ENCODE data around the gene ZNF775. TPM values are rescaled to one million over a fixed set of nuclear protein-coding genes. Genes with fewer than 3 reads are reported as not detected.

ZNF775 gene
- 1.3 TPM for total RNA-seq

DNA sequence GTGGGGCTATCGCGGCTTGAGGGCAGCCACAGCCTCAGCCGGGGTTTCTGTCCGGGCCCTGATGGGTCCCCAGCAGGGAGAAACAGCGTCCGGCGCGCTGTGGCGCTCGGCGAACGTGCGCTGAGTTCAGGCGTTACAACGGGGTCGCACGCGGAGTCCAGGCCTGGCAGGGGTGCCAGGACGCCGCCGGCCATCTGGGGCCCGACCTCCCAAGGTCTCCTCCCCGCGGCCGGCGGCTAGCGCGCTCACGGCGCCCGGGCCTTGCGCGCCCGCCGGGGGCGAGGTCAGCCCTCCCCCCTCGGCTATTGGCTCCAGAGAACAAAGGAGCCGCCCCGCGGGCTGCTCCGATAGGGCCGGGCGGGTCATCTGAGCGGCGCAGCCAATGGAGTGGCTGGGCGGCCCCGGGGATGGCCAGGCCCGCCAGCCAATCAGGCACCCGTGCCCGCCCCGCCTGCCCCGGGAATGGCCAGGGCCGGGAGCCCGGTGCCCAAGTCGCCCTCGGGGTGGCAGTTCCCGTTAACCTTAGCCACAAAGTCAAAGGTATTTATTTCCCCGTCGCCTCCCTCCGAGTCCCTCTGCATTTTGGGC, at the start of gene ZNF775:
TSS of gene ZNF775 (plus strand) at position 478 of the 588 bp plus-strand sequence. CDS start 9,141 bp downstream, outside the sequence.
- ATAC-seq: peak; percentile 99

GRCh38 chr7:150329331-150330120, 49.6 kb upstream of the ZNF775 start:
- no peak for ATAC-seq

- ATAC-seq: no peak
These were observed 48.8 kb upstream of the ZNF775 start for GRCh38 chr7:150330211-150330885.

- ATAC-seq: peak; percentile 22
These were observed 46.1 kb upstream of the ZNF775 start for GRCh38 chr7:150332852-150333635.

DNA sequence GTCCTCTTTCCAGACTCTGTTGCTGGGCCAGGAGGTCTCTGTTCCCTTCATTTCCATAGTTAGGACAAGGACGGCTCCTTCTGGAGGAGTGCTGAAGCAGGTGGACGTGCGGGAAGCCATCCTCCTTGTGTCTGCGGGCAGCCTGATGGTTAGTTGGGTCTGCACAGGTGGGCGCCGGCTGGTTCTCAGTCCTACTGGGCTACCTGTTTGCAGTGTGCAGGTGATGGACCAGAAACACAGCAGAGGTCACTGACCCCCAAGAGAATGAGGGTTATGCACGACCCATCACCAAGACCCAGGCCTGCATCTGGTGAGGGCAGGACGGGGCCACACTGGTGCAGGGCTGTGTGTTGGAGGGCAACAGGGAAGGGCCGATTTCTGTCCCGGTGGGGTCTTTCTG, 45.5 kb upstream of the ZNF775 start:
- no peak for ATAC-seq

- no peak for ATAC-seq
These were observed 45.0 kb upstream of the ZNF775 start for GRCh38 chr7:150334108-150334507.

DNA sequence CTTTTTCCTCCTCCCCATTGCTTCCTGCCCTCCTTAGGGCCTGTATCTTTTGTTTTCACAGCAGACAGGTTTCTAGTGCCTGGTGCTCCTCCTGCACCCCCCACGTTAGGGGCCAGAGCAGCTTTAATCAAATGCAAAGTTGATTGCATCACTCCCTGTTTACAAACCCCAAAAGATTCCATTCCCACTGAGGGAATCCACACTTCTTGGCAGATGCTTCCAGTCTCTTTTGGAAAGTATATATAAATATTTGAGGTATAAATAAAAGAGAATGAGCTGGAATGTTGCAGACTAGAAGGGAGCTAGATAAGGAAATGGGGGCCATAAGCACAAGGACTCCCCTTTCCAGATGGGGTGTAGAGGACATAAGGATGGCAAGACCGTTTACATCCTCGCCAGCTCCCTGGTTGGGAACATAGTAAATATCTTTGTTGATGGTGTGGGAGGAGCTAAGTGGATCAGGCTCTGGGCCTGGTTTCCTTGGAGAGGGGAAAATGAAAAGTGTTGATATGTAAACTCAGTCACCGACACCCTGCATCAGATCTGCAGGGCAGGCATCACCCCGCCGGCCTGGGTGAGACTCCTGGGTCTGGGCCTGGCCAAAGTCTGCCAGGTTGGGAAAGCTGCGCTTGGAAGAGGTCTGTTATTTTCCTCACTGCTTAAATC, 43.9 kb upstream of the ZNF775 start:
- no peak for ATAC-seq

DNA sequence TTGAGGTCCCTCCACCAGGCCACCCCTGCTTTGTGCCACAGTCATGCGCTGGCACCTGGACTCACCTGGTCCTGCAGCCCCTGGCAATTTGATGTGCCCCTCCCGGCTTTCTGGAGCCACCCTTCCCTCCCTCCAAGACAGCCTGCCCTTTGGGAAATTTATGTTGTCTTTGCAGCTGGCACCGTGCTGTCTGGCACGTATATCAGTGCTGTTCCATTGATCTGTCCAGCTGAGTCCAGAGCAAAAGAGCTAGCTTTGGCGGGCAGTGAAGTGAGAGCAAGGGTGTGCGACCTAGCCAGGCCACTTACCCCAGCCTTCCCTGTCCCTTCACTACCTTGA, 43.4 kb upstream of the ZNF775 start:
- ATAC-seq: no peak

DNA sequence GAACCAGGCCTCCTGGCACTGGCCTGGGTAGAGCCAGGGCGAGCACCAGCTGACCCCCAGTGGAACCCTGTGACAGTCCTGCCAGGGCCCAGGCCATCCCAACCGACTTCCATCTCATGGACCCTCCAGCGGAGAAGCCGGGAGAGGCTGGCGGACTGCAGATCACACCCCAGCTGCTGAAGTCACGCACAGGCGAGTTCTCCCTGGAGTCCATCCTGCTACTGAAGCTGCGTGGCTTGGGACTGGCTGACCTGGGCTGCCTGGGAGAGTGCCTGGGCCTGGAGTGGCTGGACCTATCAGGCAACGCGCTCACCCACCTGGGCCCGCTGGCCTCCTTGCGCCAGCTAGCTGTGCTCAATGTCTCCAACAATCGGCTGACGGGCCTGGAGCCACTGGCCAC, 42.4 kb upstream of the ZNF775 start:
- no peak for ATAC-seq

- ATAC-seq: no peak
These were observed 42.0 kb upstream of the ZNF775 start for GRCh38 chr7:150337179-150337578.

GRCh38 chr7:150337659-150338081, 41.5 kb upstream of the ZNF775 start:
- ATAC-seq: no peak

DNA sequence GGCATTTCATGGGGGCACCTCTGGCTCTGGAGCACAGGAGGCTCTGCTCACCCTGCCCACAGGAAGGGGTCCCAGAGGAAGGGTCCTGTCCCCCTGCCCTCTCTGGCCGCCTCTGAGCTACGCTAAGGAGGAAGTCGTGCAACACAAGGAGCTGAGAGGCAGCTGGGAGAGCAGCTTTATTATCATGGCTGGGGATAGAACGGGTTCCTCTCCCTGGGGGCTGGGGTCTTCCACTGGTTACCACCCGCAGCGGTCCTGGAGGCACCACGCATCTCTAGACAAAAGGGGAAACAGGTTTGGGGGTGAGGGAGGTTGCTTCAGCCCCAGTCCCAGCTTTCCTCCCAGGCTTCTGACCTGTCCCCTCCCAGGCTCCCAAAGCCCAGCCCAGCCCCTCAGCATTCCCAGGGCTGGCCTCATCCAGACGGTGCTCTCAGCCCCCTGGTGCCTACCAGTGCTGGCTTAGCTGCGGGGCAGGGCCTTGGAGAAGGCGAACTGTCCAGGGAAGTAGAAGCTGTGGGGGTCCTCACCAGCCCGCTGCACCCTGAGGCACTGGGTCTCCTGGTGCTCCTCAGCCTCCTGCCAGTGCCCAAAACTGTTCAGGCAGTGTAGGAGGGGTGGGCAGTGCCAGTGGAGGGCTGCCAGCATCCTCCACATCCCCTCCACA, 40.8 kb upstream of the ZNF775 start:
- no peak for ATAC-seq

DNA sequence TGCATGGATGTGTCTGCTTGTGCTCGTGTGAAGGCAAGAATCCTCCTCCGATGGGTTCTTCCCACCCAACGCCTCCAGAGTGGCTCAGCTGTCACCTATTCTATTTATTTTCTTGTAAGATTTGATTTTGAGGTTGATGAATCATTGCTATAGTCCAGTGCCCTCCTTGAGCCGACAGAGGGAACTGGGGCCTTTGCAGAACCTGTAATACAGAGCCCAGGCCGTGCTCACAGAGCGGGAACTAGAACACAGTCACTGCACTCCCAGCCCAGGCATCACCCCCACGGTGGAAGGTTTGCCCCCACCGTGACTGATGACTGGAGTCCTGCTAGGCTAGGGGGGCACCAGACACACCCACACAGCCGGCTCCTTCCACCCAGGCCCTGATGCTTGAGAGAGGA, 39.7 kb upstream of the ZNF775 start:
- ATAC-seq: no peak

DNA sequence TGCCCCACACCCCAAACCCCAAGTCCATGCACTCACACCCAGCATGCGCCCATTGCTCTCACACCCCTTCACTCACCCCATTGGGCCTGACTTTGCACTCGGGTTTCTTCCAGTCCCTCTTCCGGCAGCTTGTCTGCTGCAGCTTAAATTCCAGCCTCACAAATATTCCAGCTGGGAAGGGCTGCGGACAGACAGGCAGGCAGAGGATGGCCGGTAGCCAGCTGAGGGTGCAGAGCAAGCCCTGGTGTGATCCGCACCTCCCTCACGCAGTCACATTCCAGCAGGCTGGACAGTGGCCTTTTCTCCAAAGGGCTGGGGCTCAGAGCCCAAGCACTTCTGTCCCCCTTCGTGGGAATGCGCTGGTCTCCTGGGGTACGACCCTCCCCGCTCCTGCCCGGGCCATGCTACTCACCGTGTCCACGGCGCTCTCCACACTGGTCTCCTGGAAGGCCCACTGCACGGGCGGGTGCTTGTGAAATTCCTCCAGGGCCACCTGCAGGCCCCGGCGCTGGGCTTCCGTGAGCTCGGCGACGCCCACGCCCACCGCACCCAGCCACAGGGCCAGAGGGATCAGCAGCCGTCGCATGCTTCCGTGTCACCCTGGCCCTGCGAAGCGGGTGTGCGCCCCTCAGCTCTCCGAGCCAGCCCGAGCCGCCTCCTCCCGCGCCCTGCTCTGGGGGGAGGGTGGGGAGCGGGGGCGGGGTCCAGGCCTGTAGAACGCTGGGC, 38.9 kb upstream of the ZNF775 start:
- ATAC-seq: peak; percentile 49

DNA sequence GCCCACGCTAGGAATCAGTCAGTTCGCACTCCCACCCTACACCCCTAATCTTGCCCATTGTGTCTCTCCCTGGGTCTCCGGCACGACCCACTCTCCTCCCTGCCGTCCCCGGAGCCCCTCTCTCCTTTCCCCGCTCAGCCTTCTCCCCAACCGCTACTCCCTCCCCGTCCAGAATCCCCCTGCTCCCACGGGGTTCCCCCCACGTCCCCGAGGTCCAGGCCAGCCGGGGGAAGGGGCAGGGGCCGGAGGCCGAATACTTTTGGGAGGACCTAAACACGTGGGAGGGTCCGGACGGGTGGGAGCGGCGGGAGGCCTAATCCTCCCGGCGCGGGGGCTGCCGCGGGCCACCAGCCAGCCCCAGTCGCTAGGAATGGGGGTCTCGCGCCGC, 38.3 kb upstream of the ZNF775 start:
- ATAC-seq: no peak

DNA sequence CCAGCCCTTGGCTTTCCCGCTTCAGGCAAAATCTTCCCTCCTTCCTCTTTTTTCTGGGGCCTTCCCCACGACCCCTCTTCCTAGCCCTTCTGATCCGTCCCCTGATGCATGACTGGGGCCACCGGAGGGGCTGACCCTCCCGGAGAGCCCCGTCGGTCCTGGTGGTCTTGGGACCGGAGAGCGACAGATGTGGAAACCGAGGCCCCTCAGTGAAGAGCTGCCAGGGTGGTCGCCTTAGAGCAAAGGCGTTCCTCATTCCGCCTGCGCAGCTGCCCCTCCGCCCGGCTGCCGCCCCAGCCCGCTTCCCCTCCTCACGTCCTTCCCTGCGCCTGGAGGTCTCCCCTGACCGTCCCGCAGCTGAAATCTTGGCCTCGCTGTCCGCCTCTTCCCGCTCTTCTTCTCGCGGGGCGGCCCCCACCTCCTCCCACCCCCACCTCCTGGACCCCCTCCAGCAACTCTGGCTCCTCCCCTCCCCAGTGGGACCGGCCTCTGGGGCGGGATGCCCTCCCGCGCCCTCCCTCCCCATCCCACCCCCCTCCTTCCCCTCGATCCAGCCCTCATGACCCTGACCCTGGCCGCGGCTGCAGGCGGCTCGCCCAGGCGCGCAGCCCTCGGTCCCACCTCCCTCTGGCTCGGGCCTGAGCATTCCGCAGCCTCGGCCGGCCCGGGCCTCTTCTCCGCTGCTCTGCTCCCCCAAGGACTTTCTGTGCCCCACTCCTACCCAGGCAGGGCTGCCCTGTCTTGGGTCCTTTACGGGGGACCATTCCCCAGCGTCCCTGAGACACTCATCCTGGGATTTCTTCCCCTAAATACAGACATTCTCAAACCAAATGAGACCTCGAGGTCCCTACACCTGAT, 37.6 kb upstream of the ZNF775 start, which contains the start of gene RARRES2:
TSS of gene RARRES2 (minus strand) at position 367 of the 858 bp plus-strand sequence. CDS start 1,020 bp downstream, outside the sequence.
- no peak for ATAC-seq

DNA sequence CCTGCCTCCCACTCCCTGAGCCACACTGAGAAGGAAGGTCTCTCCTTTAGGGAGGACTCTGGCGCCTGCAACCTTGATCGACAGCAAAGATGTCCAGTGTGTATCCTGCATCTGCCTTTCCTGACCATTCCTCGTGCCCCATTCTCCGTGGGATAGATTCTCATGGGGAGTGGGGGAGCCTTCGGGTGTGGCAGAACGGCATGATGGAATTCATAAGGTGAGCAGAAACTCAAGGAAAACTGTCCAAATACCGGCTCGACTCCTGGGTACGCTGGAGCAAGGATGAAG, 37.1 kb upstream of the ZNF775 start:
- ATAC-seq: no peak

- no peak for ATAC-seq
These were observed 35.9 kb upstream of the ZNF775 start for GRCh38 chr7:150343225-150343624.

GRCh38 chr7:150344299-150344698, 34.8 kb upstream of the ZNF775 start:
- no peak for ATAC-seq

DNA sequence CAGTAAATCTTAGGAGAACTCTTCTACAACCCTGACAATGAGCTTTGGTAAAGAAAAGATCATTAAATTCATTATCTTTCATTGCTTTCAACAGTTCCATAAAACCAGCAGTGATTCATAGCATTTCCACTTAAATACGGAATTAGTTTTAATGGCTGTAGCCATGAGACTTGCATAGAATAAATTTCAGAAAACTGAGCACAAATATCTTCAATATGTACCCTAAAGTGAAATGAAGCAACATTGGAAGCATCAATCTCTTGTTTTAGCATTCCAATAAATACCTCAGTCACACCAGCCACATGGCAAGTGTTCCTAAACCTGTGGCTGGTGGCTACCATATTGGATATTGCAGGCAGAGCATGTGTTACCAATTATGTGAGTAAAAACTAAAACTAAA, 34.1 kb upstream of the ZNF775 start:
- no peak for ATAC-seq
